ENCODE measurements around the gene RAB6A.
"Not testable (repeated sequence)": the region's sequence is repeated elsewhere in the genome, so short reads cannot be mapped to it uniquely, and the experiment has no call there.

Gene RAB6A

DNA sequence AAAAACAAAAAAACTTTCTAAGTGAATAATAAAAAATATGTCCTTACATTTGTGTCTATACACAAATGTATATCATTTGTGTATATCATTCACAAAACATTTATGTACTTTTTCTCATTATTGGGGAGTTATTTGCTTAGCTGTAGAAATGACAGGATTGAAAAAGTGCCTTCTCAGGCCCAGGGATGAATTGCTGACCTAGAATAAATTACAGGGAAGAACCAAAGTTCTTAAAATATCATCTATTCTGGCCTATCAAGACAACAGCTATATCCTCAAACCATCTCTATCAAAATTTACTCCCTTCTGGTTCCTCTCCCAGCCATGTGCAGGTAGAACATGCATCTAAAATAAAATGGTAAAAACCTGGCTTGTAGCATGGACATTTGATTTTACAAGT, 1.9 kb upstream of the RAB6A start:
- no peak for DNase-seq (ENCODE audit: low spot score)

DNA sequence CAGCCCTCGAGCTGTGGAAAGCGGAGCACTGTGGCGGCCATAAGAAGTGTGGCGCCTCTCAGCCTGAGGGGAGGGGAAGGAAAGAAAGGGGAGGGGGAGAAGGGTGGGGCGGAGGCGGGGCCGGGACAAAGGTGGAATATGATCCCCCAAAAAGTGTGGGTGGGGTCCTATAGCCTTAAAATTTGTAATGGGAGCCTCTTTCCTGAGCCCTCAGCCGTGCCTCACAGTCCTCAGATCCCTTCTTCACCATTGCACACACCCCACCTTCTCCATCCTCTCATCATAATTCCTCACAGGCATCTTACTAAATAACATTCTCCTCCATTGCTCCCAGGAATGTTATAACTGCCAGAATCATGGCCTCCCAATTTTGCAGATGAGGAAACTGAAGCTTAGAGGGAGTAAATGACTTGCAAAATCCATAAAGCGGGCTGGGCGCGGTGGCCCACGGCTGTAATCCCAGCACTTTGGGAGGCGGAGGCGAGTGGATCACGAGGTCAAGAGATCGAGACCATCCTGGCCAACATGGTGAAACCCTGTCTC, 600 bp upstream of the RAB6A start:
- DNase-seq (ENCODE audit: low spot score) = no peak

DNA sequence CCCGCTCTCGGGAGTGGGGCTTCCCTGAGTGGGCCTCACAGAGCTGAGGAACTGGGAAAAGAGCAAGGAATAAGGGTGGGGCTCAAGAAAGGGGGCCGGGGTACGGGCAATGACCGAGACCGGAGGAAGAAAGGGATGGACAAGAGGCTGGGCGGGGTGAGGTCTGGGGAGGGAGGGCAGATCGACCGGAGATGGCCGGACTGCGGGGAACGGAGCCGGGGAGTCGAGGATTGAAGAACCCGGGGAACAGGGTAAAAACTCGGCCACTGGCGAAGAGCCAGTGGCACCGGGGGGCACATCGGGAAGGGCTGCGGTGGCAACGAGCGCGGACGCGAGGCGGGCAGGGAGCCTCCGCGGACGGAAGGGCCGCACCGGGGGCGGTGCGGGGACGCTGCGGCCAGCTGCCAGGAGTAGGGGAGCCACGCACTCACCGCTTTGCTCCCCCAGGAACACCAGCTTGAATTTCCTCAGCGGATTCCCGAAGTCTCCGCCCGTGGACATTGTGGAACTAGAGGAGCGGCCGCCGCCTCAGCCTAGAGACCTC, 667 bp downstream of the RAB6A start:
- DNase-seq (ENCODE audit: low spot score) = no peak

DNA sequence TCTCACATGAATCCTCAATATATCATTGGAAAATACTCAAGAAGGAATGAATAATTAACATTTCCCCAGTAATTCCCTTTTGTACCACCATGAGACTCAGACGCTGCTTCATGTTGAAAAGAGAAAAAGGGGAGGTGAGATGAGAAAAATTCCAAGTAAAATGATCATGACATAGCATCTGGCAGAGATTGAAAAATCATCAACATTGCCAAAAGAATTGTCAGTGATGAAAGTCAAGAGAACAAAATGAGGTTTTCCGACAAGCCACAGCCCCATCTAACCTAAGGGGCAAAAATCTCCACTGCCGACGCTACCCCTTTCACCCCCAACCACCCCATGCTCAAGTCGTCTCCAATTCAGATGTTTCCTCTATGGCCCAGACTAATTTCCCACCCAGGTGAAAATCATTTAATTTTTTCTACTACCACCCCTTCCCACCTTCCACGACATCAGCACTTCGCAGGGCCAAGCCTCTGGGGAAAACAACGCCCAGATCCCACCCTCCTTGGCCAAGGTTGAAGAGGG, 1.2 kb downstream of the RAB6A start:
- no peak for DNase-seq (ENCODE audit: low spot score)

DNA sequence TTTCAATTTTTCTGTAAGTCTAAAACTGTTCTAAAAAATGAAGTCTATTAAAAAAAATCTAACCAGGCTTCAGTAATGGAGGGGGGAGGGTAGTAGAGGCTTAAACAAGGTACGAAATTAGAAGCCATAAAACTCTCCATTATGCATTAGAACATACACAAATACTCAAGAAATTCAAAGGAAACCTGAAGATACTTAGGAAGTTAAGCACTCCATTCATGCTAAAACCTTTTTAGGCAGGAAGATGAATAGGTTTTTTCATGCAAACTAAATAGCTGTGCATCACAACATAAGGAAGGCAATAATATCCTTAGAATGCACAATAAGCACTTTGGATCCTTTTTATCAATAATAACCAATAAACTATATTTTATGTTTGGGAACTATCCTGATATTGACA, 2.4 kb downstream of the RAB6A start:
- DNase-seq (ENCODE audit: low spot score) = no peak

DNA sequence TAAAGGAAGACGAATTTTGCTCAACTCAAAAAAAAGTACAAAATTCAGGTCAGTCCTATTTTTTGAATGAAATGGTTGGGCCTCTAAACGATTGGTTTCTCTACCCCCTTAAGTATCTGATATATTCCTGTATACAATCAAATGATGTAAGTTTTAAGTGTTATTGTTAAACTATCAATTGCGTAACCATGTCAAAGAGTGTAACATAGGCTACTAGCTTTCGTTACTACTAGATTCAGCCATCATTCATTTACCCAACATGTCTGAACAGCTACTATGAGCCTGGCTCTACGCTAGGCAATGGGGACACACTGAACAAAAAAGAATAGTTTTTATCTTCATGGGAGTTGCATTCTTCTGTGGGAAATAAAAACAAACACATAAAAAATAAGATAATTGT, 3.3 kb downstream of the RAB6A start:
- DNase-seq (ENCODE audit: low spot score) = no peak

DNA sequence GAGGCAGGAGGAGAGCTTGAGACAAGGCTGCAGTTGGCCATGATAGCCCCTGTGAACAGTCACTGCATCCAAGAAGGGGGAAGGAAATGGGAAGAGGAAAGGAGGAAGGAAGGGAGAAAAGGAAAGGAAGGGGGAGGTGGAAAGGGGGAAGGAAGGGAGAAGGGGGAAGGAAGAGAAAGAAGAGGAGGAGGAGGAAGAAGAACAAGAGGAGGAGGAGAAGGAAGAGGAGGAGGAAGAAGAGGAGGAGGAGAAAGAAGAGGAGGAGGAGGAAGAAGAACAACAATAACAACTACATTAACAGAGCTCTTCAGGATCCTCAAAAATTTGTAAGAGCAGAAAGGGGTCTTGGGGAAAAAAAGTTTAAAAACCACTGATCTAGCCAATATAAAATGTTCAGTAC, 5.2 kb downstream of the RAB6A start:
- DNase-seq (ENCODE audit: low spot score) = no peak

DNA sequence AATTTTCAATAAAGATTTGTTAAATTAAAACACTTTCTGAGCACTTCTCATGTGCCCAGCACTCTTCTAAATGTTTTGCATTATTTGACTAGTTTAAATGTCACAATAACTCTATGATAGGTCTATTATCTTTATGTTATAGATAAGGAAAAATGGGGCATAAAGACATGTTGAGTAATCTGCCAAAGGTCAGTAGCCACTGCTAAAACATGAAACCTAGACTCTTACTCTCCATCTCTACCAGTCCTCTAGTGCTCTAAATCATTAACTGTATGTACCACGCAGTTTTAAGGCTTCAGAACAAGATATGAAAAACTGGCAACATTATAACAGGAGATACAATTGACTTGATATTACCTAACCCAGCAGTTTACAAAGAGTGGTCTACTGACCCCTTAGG, 6.9 kb downstream of the RAB6A start:
- no peak for DNase-seq (ENCODE audit: low spot score)

DNA sequence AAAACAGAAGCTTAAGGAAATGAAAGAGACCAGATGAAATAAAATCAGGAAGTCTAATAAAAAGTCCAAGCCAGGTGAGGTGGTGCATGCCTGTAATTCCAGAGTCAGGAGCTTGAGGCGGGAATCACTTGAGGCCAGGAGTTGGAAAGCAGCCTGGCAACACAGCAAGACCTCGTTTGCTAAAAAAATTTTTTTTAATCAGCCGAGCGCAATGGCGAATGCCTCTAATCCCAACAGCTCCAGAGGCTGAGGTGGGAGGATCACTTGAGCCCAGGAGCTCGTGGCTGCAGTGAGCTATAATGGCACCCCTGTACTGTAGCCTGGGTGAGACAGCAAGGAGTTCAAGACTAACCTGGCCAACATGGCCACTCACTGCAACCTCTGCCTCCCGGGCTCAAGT, 8.0 kb downstream of the RAB6A start:
- DNase-seq (ENCODE audit: low spot score) = no peak

DNA sequence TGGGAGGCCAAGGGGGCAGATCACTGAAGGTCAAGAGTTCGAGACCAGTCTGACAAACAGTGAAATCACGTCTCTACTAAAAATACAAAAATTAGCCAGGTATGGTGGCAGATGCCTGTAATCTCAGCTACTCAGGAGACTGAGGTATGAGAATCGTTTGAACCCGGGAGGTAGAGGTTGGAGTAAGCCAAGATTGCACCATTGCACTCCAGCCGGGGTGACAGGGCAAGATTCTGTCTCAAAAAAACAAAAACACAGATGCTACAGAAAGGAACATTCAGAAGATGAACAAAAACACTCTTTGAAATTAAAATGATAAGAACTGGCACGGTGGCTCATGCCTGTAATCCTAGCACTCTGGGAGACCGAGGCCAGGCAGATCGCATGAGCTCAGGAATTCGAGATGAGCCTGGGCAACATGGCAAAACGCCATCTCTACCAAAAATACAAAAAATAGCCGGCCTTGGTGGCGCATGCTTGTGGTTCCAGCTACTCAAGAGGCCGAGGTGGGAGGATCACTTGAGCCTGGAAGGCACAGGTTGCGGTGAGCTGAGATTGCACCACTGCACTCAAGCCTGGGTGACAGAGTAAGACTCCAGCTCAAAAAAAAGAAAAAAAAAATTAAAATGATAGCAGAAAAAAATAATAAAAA, 8.5 kb downstream of the RAB6A start:
- no peak for DNase-seq (ENCODE audit: low spot score)

DNA sequence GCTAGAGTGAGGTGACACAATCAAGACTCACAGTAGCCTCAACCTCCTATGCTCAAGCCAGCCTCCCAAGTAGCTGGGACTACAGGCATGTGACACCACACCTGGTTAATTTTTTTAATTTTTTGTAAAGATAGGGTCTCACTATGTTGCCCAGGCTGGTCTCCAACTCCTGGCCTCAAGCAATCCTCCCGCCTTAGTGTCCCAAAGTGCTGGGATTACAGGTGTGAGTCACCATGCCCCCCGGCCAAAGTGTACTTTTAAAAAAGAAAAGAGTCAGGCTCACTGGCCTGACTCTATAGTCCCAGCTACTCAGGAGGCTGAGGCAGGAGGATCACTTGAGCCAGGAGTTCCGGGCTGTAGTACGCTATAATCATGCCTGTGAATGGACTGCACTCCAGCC, 10.0 kb downstream of the RAB6A start:
- not testable (repeated sequence) for DNase-seq (ENCODE audit: low spot score)

DNA sequence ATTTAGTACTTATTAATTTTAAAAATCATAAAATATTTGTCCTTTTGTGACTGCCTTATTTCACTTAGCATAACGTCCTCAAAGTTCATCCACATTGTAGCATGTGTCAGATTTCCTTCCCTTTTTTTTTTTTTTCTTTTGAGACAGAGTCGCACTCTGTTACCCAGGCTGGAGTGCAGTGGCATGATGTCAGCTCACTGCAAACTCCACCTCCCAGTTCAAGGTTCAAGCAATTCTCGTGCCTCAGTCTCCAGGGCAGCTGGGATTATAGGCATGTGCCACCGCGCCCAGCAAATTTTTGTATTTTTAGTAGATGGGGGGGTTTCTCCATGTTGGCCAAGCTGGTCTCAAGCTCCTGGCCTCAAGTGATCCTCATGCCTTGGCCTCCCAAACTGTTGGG, 10.6 kb downstream of the RAB6A start:
- DNase-seq (ENCODE audit: low spot score) = no peak

DNA sequence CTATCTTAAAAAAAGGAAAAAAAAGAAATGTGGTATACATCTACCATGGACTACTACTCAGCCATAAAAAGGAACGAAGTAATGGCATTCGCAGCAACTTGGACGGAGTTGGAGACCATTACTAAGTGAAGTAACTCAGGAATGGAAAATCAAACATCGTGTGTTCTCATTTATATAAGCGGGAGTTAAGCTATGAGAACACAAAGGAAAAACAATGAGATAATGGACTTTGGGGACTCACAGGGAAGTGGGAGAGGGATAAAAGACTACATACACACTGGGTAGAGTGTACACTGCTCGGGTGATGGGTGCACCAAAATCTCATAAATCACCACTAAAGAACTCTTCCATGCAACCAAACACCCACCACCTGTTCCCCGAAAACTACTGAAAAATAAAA, 11.8 kb downstream of the RAB6A start:
- no peak for DNase-seq (ENCODE audit: low spot score)

DNA sequence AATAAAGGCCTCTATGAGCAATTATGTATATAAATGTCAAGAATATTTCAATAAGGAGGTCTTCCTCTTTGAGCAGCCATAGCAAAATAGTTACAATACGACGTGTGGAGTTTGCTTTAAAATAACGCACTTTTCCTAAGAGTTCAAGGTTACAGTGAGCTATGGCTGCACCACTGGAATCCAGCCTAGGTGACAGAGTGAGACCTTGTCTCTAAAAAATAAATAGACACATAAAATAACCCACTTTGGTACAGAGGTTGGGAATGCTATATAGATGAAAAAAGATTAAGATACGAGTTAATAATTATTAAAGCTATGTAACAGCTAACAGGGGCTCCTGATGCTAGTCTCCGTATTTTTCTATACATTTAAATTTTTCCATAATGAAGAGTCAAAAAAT, 12.6 kb downstream of the RAB6A start:
- no peak for DNase-seq (ENCODE audit: low spot score)

DNA sequence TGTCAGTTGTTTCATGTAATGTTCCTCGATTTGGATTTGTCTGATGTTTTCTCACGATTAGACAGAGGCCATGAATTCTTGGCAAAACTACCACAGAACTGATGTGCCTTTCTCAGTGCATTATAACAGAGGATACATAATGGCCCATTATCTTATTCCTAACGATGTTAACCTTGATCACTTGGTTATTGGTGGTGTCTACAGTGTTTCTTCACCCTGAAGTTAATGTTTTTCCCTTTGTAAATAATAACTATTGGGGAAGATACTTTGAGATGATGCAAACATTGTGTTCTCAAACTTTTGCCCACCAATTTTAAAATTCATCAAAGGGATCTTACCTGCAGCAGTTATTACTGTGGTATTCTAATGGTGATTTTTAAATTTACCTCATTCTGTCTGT, 13.1 kb downstream of the RAB6A start:
- DNase-seq (ENCODE audit: low spot score) = no peak

DNA sequence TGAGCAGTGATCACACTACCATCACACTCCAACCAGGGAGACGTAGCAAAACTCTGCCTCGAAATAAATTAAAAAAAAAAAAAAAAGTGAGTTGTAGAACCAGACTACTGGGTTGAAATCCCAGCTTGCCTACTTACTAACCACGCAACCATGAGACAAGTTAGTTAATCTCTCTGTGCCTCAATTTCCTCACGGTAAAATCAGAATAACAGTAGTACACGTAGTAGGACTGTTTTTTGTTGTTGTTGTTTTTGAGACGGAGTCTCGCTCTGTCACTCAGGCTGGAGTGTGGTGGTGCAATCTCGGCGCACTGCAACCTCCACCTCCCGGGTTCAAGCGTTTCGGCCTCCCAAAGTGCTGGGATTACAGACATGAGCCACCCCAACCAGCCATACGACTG, 14.2 kb downstream of the RAB6A start:
- no peak for DNase-seq (ENCODE audit: low spot score)

DNA sequence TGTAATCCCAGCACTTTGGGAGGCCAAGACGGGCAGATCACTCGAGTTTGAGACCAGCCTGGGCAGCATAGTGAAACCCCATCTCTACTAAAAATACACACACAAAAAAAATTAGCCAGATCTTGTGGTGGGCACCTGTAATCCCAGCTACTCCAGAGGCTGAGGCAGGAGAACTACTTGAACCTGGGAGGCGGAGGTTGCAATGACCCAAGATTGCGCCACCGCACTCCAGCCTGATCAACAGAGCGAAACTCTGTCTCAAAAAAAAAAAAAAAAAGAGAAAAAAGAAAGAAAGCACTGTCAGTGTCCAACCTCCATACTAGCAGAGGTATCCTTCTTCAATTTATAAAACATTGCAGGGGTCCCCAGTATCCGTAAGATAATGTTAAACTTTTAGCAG, 17.8 kb downstream of the RAB6A start:
- no peak for DNase-seq (ENCODE audit: low spot score)

DNA sequence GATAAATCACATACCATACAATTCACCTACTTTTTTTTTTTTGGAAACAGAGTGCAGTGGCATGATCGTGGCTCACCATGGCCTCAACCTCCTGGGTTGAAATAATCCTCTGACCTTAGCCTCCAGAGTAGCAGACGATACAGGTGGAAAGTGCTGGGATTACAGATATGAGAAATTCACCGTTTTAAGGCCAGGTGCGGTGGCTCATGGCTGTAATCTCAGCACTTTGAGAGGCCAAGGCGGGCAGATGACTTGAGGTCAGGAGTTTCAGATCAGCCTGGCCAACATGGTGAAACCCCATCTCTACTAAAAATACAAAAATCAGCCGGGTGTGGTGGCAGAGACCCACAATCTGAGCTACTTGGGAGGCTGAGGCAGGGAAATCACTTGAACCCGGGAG, 24.9 kb downstream of the RAB6A start:
- not testable (repeated sequence) for DNase-seq (ENCODE audit: low spot score)

DNA sequence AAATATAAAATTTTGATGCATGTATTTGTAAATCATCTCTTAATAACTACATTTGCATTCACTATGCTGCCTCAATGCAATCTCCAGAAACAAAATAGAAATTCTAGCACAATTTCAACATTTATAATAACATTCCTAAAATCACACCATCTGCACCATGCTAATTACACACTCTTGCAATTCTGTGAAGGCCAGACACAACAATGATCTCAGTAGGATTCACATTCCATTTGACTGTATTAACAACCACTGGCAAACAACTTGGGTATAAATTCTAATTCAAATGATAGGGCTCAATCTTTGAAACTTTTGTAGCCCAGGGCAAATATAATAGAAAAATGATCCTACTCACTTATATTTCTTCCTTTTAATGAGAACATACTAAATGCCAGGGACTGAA, 25.9 kb downstream of the RAB6A start:
- no peak for DNase-seq (ENCODE audit: low spot score)

DNA sequence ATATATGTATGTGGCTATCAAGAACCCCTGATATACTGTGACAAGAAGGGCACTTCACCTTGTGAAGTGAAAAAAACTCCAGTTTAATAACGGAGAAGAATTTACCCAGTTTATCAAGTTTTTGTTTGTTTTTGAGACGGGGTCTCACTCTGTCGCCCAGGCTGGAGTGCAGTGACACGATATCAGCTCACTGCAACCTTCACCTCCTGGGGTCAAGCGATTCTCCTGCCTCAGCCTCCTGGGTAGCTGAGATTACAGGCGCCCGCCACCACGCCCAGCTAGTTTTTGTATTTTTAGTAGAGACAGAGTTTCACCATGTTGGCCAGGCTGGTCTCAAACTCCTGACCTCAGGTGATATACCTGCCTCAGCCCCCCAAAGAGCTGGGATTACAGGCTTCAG, 26.9 kb downstream of the RAB6A start:
- DNase-seq (ENCODE audit: low spot score) = not testable (repeated sequence)

DNA sequence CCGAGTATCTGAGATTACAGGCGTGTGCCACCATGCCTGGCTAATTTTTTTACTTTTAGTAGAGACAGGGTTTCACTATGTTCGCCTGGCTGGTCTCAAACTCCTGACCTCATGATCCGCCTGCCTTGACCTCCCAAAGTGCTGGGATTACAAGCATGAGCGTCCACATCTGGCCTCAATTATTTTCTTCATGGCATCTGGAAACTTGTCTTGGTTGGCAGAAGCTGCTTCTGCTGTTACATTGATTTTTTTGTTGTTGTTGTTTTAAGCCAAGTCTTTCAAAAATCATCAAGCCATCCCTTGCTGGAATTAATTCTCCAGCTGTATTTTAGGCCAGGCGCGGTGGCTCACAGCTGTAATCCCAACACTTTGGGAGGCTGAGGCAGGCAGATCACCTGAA, 27.9 kb downstream of the RAB6A start:
- not testable (repeated sequence) for DNase-seq (ENCODE audit: low spot score)

DNA sequence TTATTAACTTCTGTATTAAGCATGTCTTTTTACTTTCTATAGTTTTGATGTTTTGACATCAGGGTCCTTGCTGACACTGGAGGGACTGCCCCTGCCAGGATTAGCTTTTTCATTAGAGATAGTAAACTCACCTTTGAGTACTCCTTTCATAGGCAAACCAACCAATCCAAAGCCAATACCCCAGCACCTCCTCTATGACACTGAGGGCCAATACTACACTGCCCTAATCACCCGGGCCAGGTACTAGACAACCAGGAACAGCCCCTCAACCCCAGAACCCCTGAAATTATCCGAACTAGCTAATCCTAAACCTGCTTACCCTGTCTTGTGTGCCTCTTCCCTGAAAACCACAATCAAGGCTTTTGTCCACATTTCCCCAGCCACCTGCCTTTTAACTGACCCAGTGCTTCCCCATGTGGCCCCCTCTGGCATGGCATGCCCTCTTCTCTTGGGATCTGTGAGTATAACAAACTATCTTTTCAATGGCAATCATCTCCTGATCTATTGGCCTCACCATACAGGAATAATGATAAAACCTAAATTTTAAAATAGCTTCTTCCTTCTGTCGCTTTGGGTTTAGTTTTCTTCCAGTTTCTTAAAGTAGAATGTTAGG, 31.2 kb downstream of the RAB6A start:
- DNase-seq (ENCODE audit: low spot score) = no peak

DNA sequence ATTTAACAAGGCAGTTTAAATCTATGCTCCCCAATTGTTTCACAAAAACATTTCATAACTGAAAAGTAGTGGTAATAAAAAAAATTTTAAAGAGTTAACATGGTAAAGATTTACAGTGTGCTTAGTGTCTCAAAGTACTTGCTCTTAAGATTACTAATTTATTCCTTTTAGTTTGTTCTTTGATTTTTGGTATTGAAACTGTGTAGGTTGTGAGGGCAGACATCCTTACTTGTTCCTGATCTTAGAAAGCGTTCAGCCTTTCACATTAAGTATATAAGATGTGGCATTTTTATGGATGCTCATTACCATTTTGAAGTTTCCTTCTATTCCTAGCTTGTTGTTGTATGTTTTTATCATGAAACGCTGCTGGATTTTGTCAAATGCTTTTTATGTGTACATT, 32.9 kb downstream of the RAB6A start:
- no peak for DNase-seq (ENCODE audit: low spot score)

DNA sequence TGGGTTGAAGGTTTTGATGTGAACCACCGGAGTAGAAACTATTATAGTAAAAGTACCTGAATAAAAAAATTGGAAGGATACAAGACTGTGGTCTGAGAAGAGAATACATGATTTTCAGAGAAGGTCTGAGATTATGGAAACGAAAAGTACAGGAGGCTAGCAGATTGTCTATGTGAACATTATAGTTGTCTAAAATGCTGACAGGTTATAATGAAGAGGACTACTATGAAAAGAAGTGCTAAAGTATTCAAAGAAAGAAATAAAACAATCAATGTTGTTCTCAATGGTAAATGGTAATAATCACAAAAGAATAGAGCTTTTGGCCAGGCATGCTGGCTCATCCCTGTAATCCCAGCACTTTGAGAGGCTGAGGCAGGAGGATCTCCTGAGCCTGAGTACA, 34.0 kb downstream of the RAB6A start:
- no peak for DNase-seq (ENCODE audit: low spot score)

Measured in activated CD4-positive, alpha-beta T cell treated with anti-CD3 and anti-CD28 coated beads, Interleukin-2, Interleukin-4, amounts not matched to agents 100 ng/mL and 50 ng/mL, durations not matched to agents 16 hours and 8 hours (primary cell).